H1 (cell line): ENCODE measurements around the gene ELF4. TPM values are rescaled to one million over a fixed set of nuclear protein-coding genes. Genes with fewer than 3 reads are reported as not detected.

ENCODE experiments used
- CTCF ChIA-PET: fragments of 300-600 bp; sonication (Branson Sonifier 250); formaldehyde crosslinking; loops from one replicate; lab custom pipeline; 2021; ENCODE audit not compliant: partially characterized antibody; lab: Charles Lee
- POLR2A ChIA-PET: fragments of 300-600 bp; sonication (Branson Sonifier 250); formaldehyde crosslinking; loops from one replicate; lab custom pipeline; 2021; ENCODE audit warnings: inconsistent platforms; ENCODE audit not compliant: partially characterized antibody; lab: Charles Lee
- DNase-seq, 2 experiments: peaks; one replicate each; pipeline versions ENCODE4 v3.0.0 to v3.0.0-alpha.2; 2010 to 2022; ENCODE audit warnings: low spot score in 2 of 2, low read depth in 1 of 2, mixed read lengths in 1 of 2
- FAIRE-seq: peaks from 2 replicates; lab custom pipeline; 2011; peaks lifted over from hg19 to GRCh38; lab: Jason Lieb, UNC
- H2AFZ ChIP-seq: 2 replicates; pipeline ENCODE4 v1.8.1; 2012; ENCODE audit warnings: low read length, inconsistent platforms
- H2AK5ac ChIP-seq: 2 replicates; pipeline ENCODE4 v1.6.1; 2013; ENCODE audit warnings: low read depth, low read length
- H2BK120ac ChIP-seq: replicated peaks from 2 replicates; pipeline ENCODE3; 2013; ENCODE audit warnings: low read depth, low read length, inconsistent platforms
- H2BK12ac ChIP-seq: 2 replicates; pipeline ENCODE4 v1.6.1; 2013; ENCODE audit warnings: low read depth, low read length
- H2BK15ac ChIP-seq: 2 replicates; pipeline ENCODE4 v1.6.1; 2013; ENCODE audit warnings: low read length
- H2BK20ac ChIP-seq: 2 replicates; pipeline ENCODE4 v1.6.1; 2013; ENCODE audit warnings: low read length
- H2BK5ac ChIP-seq: 2 replicates; pipeline ENCODE4 v1.6.1; 2013; ENCODE audit warnings: low read depth, low read length
- H3K14ac ChIP-seq: 2 replicates; pipeline ENCODE4 v1.6.1; 2013; ENCODE audit warnings: inconsistent platforms; ENCODE audit not compliant: insufficient read length
- H3K18ac ChIP-seq: 2 replicates; pipeline ENCODE4 v1.6.1; 2013; ENCODE audit warnings: low read length; ENCODE audit errors: extremely low read depth
- H3K23ac ChIP-seq: 2 replicates; pipeline ENCODE4 v1.6.1; 2013; ENCODE audit warnings: inconsistent platforms; ENCODE audit not compliant: insufficient read length
- H3K23me2 ChIP-seq: 2 replicates; pipeline ENCODE4 v1.6.1; 2013; ENCODE audit warnings: low read depth, low read length
- H3K27ac ChIP-seq: 2 replicates; pipeline ENCODE4 v1.6.1; 2011; ENCODE audit warnings: low read depth, low read length, inconsistent platforms
- H3K27me3 ChIP-seq, 4 experiments: replicated peaks in 1 of 4; 1 replicate in 1 of 4; 2 replicates in 3 of 4; pipeline versions ENCODE4 v1.6.1 to v1.8.1; 2011 to 2013; ENCODE audit warnings: low read length in 3 of 4, mild to moderate bottlenecking in 3 of 4, inconsistent platforms in 2 of 4, mixed read lengths in 2 of 4, moderate library complexity in 1 of 4; ENCODE audit not compliant: control insufficient read depth in 3 of 4, insufficient read depth in 3 of 4; ENCODE audit errors: extremely low read depth in 1 of 4
- H3K36me3 ChIP-seq, 4 experiments: 2 replicates each; pipeline versions ENCODE4 v1.6.1 to v1.8.1; 2011 to 2013; ENCODE audit warnings: mild to moderate bottlenecking in 4 of 4, low read length in 3 of 4, moderate library complexity in 2 of 4, control low read depth in 1 of 4, inconsistent platforms in 1 of 4; ENCODE audit not compliant: insufficient read depth in 4 of 4, control insufficient read depth in 2 of 4
- H3K4ac ChIP-seq: replicated peaks from 2 replicates; pipeline ENCODE3; 2013; ENCODE audit warnings: low read length, low read depth, mixed read lengths, inconsistent platforms; ENCODE audit not compliant: insufficient read length
- H3K4me1 ChIP-seq, 4 experiments: replicated peaks in 1 of 4; 1 replicate in 1 of 4; 2 replicates in 3 of 4; pipeline versions ENCODE4 v1.6.1 to v1.8.1; 2011 to 2013; ENCODE audit warnings: low read length in 3 of 4, inconsistent platforms in 2 of 4, mixed read lengths in 1 of 4; ENCODE audit not compliant: insufficient read depth in 4 of 4, control insufficient read depth in 3 of 4
- H3K4me2 ChIP-seq, 2 experiments: 2 replicates each; pipeline versions ENCODE4 v1.6.1 to v1.8.1; 2011 to 2013; ENCODE audit warnings: low read depth in 2 of 2, low read length in 2 of 2, control low read depth in 1 of 2, inconsistent platforms in 1 of 2, mild to moderate bottlenecking in 1 of 2; ENCODE audit not compliant: insufficient read depth in 1 of 2
- H3K4me3 ChIP-seq, 4 experiments: fragments of 200-600, 300-600 bp in 1 of 4; sonication (generic), shearing (Covaris generic), sonication (Bioruptor Twin) in 1 of 4; 2 replicates each; pipeline versions ENCODE4 v1.5.1 to v1.8.1; 2011 to 2016; ENCODE audit warnings: low read length in 4 of 4, low read depth in 3 of 4, control low read depth in 2 of 4, inconsistent platforms in 2 of 4, mild to moderate bottlenecking in 2 of 4, mixed read lengths in 1 of 4, moderate library complexity in 1 of 4; ENCODE audit not compliant: insufficient read depth in 2 of 4; ENCODE audit errors: extremely low read depth in 1 of 4
- H3K56ac ChIP-seq: replicated peaks from 2 replicates; pipeline ENCODE3; 2013; ENCODE audit warnings: low read depth, mild to moderate bottlenecking, mixed read lengths, low read length, inconsistent platforms; ENCODE audit not compliant: insufficient read length
- H3K79me1 ChIP-seq: 2 replicates; pipeline ENCODE4 v1.6.1; 2013; ENCODE audit warnings: low read depth, low read length, control low read depth
- H3K79me2 ChIP-seq, 2 experiments: 2 replicates each; pipeline versions ENCODE4 v1.6.1 to v1.8.1; 2012 to 2013; ENCODE audit warnings: low read length in 2 of 2, mild to moderate bottlenecking in 2 of 2, inconsistent platforms in 1 of 2; ENCODE audit not compliant: insufficient read depth in 2 of 2, control insufficient read depth in 1 of 2
- H3K9ac ChIP-seq, 4 experiments: replicated peaks in 1 of 4; 1 replicate in 1 of 4; 2 replicates in 3 of 4; pipeline versions ENCODE4 v1.6.1 to v1.8.1; 2011 to 2013; ENCODE audit warnings: low read depth in 3 of 4, low read length in 3 of 4, control low read depth in 2 of 4, mild to moderate bottlenecking in 2 of 4, moderate library complexity in 2 of 4, inconsistent platforms in 1 of 4; ENCODE audit errors: extremely low read depth in 1 of 4
- H3K9me3 ChIP-seq, 2 experiments: 2 replicates each; pipeline versions ENCODE4 v1.6.1 to v1.8.1; 2012 to 2013; ENCODE audit warnings: mild to moderate bottlenecking in 2 of 2, moderate library complexity in 2 of 2, control low read depth in 1 of 2, inconsistent platforms in 1 of 2, low read depth in 1 of 2, low read length in 1 of 2, mixed read lengths in 1 of 2; ENCODE audit not compliant: insufficient read depth in 2 of 2
- H4K20me1 ChIP-seq, 2 experiments: replicated peaks in 1 of 2; 2 replicates each; pipeline versions ENCODE3 to v1.8.1; 2011 to 2013; ENCODE audit warnings: inconsistent platforms in 2 of 2, low read length in 2 of 2, mild to moderate bottlenecking in 1 of 2; ENCODE audit not compliant: insufficient read depth in 2 of 2, control insufficient read depth in 1 of 2
- H4K5ac ChIP-seq: 2 replicates; pipeline ENCODE4 v1.6.1; 2013; ENCODE audit warnings: low read length, low read depth, mixed read lengths, inconsistent platforms; ENCODE audit not compliant: insufficient read length
- H4K8ac ChIP-seq: 2 replicates; pipeline ENCODE4 v1.8.0; 2013; ENCODE audit warnings: mild to moderate bottlenecking, moderate library complexity, low read length, inconsistent platforms; ENCODE audit not compliant: insufficient read depth; ENCODE audit errors: extremely low read depth
- H4K91ac ChIP-seq: replicated peaks from 2 replicates; pipeline ENCODE3; 2013; ENCODE audit warnings: low read length, mixed read lengths, inconsistent platforms; ENCODE audit not compliant: insufficient read length
- GTF2F1 ChIP-seq: IDR thresholded peaks from 2 replicates; pipeline ENCODE4 v1.6.1; 2012; ENCODE audit warnings: low read depth, low read length, improper control_type of control experiment, borderline replicate concordance
- SP2 ChIP-seq: IDR thresholded peaks from 2 replicates; pipeline ENCODE4 v1.6.1; 2012; ENCODE audit warnings: mild to moderate bottlenecking, low read length, inconsistent platforms
- TBP ChIP-seq: IDR thresholded peaks from 2 replicates; pipeline ENCODE4 v1.6.1; 2011; ENCODE audit warnings: low read depth, low read length, improper control_type of control experiment
- YY1 ChIP-seq: IDR thresholded peaks from 2 replicates; pipeline ENCODE4 v1.6.1; 2011; ENCODE audit warnings: low read depth, mild to moderate bottlenecking, low read length
- WGBS, 2 experiments: shearing (Covaris generic) in 1 of 2; methylation state at CpG; one replicate each; pipeline versions ENCODE4 v1.1.6 to v1.1.7; 2013 to 2015; ENCODE audit warnings: low lambda C conversion rate in 2 of 2, mixed read lengths in 2 of 2, inconsistent platforms in 1 of 2, low coverage in 1 of 2, missing lambda C conversion rate in 1 of 2; ENCODE audit not compliant: insufficient replicate concordance in 2 of 2, insufficient coverage in 1 of 2, insufficient read length in 1 of 2; ENCODE audit errors: extremely low coverage in 1 of 2, missing lambda C conversion rate in 1 of 2; 5-methylcytosine and 5-hydroxymethylcytosine counted together
- polyA plus RNA-seq, 7 experiments: library from polyadenylated mRNA; depleted of rRNA in 3 of 7; stranded (reverse) in 5 of 7; unstranded in 2 of 7; fragments of >200 nt in 5 of 7; fragments of 200-250 nt in 2 of 7; gene quantifications; 1 replicate in 5 of 7; 2 replicates in 1 of 7; 4 replicates in 1 of 7; pipeline versions ENCODE4 v1.2.1 to v1.2.3, GENCODE V29; 2011 to 2013; ENCODE audit warnings: missing spikeins in 2 of 7, mixed read lengths in 2 of 7
- total RNA-seq: library from RNA; stranded (reverse); fragmentation: NEBNext Ultra II Directional; extraction: Animal tissue kit (Norgen Biotek cat#: 25700); gene quantifications from 2 replicates; pipeline ENCODE4 v1.2.1, GENCODE V29; 2021

Gene ELF4
- total and polyA plus RNA-seq, 2 of the 8 experiments (the other 6 are each of a cell fraction or from before 2014, with no cell fraction given) = 1.8 to 2.0 TPM

DNA sequence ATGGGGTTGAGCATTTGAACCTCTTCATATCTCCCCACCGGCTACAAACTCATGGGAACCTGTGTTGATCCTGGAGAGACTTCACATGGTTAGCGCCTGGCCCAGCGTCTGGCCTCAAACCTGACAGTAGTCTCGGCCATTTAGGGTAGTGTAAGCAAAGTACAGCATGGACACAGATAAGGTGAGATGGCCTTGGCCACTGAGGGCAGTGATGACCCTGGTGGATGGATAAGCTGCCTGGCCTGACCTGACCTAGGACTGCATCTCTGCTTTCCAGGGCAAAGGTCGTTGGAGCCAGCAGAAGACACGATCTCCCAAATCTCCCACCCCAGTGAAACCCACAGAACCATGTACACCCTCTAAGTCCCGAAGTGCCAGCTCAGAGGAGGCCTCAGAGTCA lies 76.1 kb downstream of the ELF4 start:
- H2AK5ac ChIP-seq = no peak overlapping the region
- no peak overlapping the region for H3K23ac ChIP-seq
- H3K36me3 ChIP-seq = peaks cover 0 to 4% (median 0%) of the 10 kb centered on the region in 4 experiments; a peak in 3 of 8 replicates
- no peak for FAIRE-seq
- no peak overlapping the region for H2BK5ac ChIP-seq
- H4K20me1 ChIP-seq = no peaks in the 10 kb centered on the region
- H3K4me1 ChIP-seq = peaks cover 0 to 8% (median 0%) of the 10 kb centered on the region in 4 experiments; a peak in 1 of 7 replicates
- no peak overlapping the region for H3K14ac ChIP-seq
- H4K5ac ChIP-seq = no peak overlapping the region
- POLR2A ChIA-PET = no interaction called here
- H3K9me3 ChIP-seq = no peaks in the 10 kb centered on the region
- no peak overlapping the region for H2BK15ac ChIP-seq
- no peak overlapping the region for H4K91ac ChIP-seq
- H3K9ac ChIP-seq = no peak overlapping the region
- no peak overlapping the region for H3K27ac ChIP-seq
- no peak overlapping the region for H3K56ac ChIP-seq
- H3K23me2 ChIP-seq = no peaks in the 10 kb centered on the region
- no peak overlapping the region for H2BK120ac ChIP-seq
- H2AFZ ChIP-seq = no peak overlapping the region
- no peaks in the 10 kb centered on the region for H3K79me2 ChIP-seq
- no peaks in the 10 kb centered on the region for H3K27me3 ChIP-seq
- no peaks in the 10 kb centered on the region for H3K79me1 ChIP-seq
- no peak for DNase-seq
- no peak overlapping the region for H3K4me3 ChIP-seq
- CTCF ChIA-PET = interaction anchor here (0.8 to 2.4 kb wide), 5 partner anchors 9 to 108 kb away, joined by 3 to 16 read pairs (median 5); no protein-coding TSS in a partner anchor
- no peak overlapping the region for H2BK20ac ChIP-seq
- 99% methylated on average over 7 of the region's 7 CpGs; no CpG with 5 or more reads in 1 of the 2 experiments for WGBS, 2 experiments
- H2BK12ac ChIP-seq = no peak overlapping the region
- no peak overlapping the region for H3K4ac ChIP-seq
- no peak overlapping the region for H3K18ac ChIP-seq
- no peak overlapping the region for H3K4me2 ChIP-seq
- no peak overlapping the region for H4K8ac ChIP-seq
- TF ChIP-seq YY1 (no peak), GTF2F1 (no peak), SP2 (no peak), TBP (no peak)
